Renal pelvis (tissue), 4 donors: ENCODE results near the gene GRAMD2A. TPM values are rescaled to one million over a fixed set of nuclear protein-coding genes. Genes with fewer than 3 reads are reported as not detected.
"Not testable (repeated sequence)": the region's sequence is repeated elsewhere in the genome, so short reads cannot be mapped to it uniquely, and the experiment has no call there.

Experiments used
- DNase-seq: peaks from one replicate; pipeline ENCODE4 v3.0.0-alpha.2; 2013
- polyA plus RNA-seq, 3 donors: library from polyadenylated mRNA; unstranded; fragments of 120-200 nt; gene quantifications; one replicate each; pipeline ENCODE4 v1.2.1, GENCODE V29; 2013; ENCODE audit not compliant: insufficient read length in 3 of 3

The GRAMD2A gene
- polyA plus RNA-seq, 3 donors: 6.6 to 21.3 (median 14.8) TPM

- DNase-seq: no peak
Measured at GRCh38 chr15:72189250-72189902, 8.2 kb downstream of the GRAMD2A start.

- DNase-seq: peak; percentile 46
Measured at GRCh38 chr15:72184165-72184811, 13.3 kb downstream of the GRAMD2A start.

GRCh38 chr15:72183781-72184164 is 13.8 kb downstream of the GRAMD2A start:
- no peak for DNase-seq

- DNase-seq: no peak
Measured at GRCh38 chr15:72182673-72183072, 14.9 kb downstream of the GRAMD2A start.

- no peak for DNase-seq
Measured at GRCh38 chr15:72182244-72182643, 15.3 kb downstream of the GRAMD2A start.

GRCh38 chr15:72180761-72181324 is 16.7 kb downstream of the GRAMD2A start:
- DNase-seq: no peak

GRCh38 chr15:72179950-72180581 is 17.5 kb downstream of the GRAMD2A start:
- DNase-seq: no peak

- no peak for DNase-seq
Measured at GRCh38 chr15:72178976-72179585, 18.5 kb downstream of the GRAMD2A start.

GRCh38 chr15:72176743-72177142 is 20.8 kb downstream of the GRAMD2A start:
- DNase-seq: no peak

GRCh38 chr15:72176159-72176558 is 21.4 kb downstream of the GRAMD2A start:
- DNase-seq: no peak

GRCh38 chr15:72175186-72176044 is 22.2 kb downstream of the GRAMD2A start:
- no peak for DNase-seq

- no peak for DNase-seq
Measured at GRCh38 chr15:72174551-72175165, 22.9 kb downstream of the GRAMD2A start.

GRCh38 chr15:72173864-72174550 is 23.6 kb downstream of the GRAMD2A start:
- DNase-seq: no peak

- DNase-seq: no peak
Measured at GRCh38 chr15:72173401-72173800, 24.2 kb downstream of the GRAMD2A start.

GRCh38 chr15:72172796-72173195 is 24.8 kb downstream of the GRAMD2A start:
- DNase-seq: no peak

- not testable (repeated sequence) for DNase-seq
Measured at GRCh38 chr15:72171978-72172377, 25.6 kb downstream of the GRAMD2A start.

GRCh38 chr15:72170691-72171090 is 26.9 kb downstream of the GRAMD2A start:
- DNase-seq: no peak

GRCh38 chr15:72169921-72170611 is 27.5 kb downstream of the GRAMD2A start:
- no peak for DNase-seq

- no peak for DNase-seq
Measured at GRCh38 chr15:72169236-72169920, 28.2 kb downstream of the GRAMD2A start.
